Measurements from ENCODE around the gene TMEM63C.

GRCh38 chr14:77142005-77142800, 39.4 kb upstream of the TMEM63C start:
- TF ChIP-seq CTCF (IDR thresholded peaks at IDR 0.05; ENCODE audit: low read depth, low read length), result no peak
- TF ChIP-seq EZH2phosphoT487 (IDR thresholded peaks at IDR 0.05; ENCODE audit: low read depth), result no peak
